Astrocyte of the spinal cord (primary cell): Measurements from ENCODE around the gene MPP2.
A peak's percentile ranks its signal among the peaks of the same experiment; 100 is the strongest.

Experiments
- DNase-seq: peaks from one replicate; pipeline ENCODE4 v3.0.0; 2011; ENCODE audit warnings: low read depth, low spot score
- H3K4me3 ChIP-seq: 2 replicates; pipeline ENCODE4 v1.5.1; 2011; ENCODE audit warnings: low read depth, mild to moderate bottlenecking, low read length, moderate library complexity
- CTCF ChIP-seq: IDR thresholded peaks from 2 replicates; pipeline ENCODE4 v1.5.1; 2012; ENCODE audit warnings: low read depth, mild to moderate bottlenecking, low read length, inconsistent platforms
- in situ Hi-C: cut with HindIII; loops from 2 replicates; pipeline ENCODE4 v1.10.0; 2017; ENCODE audit warnings: low sequenced_read_pairs

MPP2 gene

GRCh38 chr17:43950554-43950953, 43.2 kb upstream of the MPP2 start:
- in situ Hi-C loops: no loop called here
- no peak overlapping the region for H3K4me3 ChIP-seq
- DNase-seq: no peak
- TF ChIP-seq CTCF: no peak

- in situ Hi-C loops: no loop called here
- no peak overlapping the region for H3K4me3 ChIP-seq
- DNase-seq: no peak
- peak; percentile 9 for TF ChIP-seq CTCF
Observed at GRCh38 chr17:43949781-43950180, 42.4 kb upstream of the MPP2 start.

GRCh38 chr17:43946781-43947180, 39.4 kb upstream of the MPP2 start:
- no peak for DNase-seq
- H3K4me3 ChIP-seq: no peak overlapping the region
- in situ Hi-C loops: no loop called here
- TF ChIP-seq CTCF: no peak

- peak; percentile 17 for DNase-seq
- in situ Hi-C loops: no loop called here
- TF ChIP-seq CTCF: no peak
- no peak overlapping the region for H3K4me3 ChIP-seq
Observed at GRCh38 chr17:43945074-43945829, 37.9 kb upstream of the MPP2 start.

- in situ Hi-C loops: no loop called here
- no peak within 1 kb of the TSS for H3K4me3 ChIP-seq
- no peak for TF ChIP-seq CTCF
- no peak for DNase-seq
Observed at GRCh38 chr17:43942051-43942685, 34.8 kb upstream of the MPP2 start, which contains the start of gene PPY. TSS of gene PPY (minus strand) at chr17:43942476. CDS start at chr17:43941654, 822 bp downstream.

- peak; percentile 28 for DNase-seq
- H3K4me3 ChIP-seq: no peak overlapping the region
- TF ChIP-seq CTCF: peak; percentile 75
- in situ Hi-C loops: no loop called here
Observed at GRCh38 chr17:43940630-43941029, 33.3 kb upstream of the MPP2 start.
